ENCODE measurements around the gene SLC37A4.
A peak's percentile ranks its signal among the peaks of the same experiment; 100 is the strongest.
"Not testable (repeated sequence)": the region's sequence is repeated elsewhere in the genome, so short reads cannot be mapped to it uniquely, and the experiment has no call there.

The SLC37A4 gene

DNA sequence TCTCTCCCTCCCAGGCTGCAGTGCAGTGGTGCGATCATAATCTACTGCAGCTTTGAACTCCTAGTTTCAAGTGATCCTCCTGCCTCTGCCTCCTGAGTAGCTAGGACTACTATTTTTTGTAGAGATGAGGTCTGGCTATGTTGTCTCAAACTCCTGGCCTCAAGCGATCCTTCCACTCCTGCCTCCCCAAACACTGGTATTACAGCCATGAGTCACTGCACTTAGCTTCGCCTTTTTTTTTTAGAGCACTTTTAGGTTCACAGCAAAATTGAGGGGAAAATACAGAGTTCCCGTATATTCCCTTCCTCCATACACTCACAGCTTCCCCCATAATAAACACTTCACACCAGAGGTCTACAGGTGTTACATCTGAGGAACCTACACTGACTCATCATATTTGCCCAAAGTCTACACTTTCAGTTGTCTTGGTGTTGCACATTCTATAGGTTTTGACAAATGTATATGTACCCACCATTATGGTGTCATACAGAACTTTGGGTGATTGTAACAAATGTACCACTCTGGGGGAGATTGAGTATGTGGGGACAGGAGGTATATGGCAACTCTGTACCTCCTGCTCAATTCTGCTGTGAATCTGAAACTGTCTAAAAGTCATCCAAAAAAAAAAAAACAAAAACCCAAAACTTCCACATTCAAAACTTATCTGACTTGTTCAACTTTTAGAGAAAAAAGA, 11.3 kb upstream of the SLC37A4 start:
- DNase-seq (ENCODE audit: low read depth in 2 of 2) = no peak

DNA sequence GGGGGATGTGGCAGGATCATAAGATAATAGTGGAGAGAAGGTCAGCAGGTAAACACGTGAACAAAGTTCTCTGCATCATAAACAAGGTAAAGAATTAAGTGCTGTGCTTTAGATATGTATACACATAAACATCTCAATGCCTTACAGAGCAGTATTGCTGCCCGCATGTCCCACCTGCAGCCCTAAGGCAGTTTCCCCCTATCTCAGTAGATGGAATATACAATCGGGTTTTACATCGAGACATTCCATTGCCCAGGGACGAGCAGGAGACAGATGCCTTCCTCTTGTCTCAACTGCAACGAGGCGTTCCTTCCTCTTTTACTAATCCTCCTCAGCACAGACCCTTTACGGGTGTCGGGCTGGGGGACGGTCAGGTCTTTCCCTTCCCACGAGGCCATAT, 8.8 kb upstream of the SLC37A4 start:
- DNase-seq (ENCODE audit: low read depth in 2 of 2) = not testable (repeated sequence)

DNA sequence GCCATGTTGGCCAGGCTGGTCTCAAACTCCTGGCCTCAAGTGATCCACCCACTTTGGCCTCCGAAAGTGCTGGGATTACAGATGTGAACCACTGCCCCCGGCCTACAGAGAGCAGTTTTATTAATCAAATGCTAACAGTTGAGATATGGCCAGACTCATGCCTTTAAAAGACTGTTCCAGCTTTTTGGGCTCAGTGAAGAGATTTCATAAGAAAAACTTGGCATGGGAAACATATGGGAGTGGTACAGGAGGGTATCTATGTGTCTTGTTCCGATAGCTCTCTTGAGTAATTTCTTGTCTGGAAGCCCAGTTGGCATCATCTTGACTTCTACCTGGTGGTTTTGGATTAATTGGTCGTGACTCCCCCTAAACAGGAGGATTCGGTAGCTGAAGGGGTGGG, 8.2 kb upstream of the SLC37A4 start:
- DNase-seq (ENCODE audit: low read depth in 2 of 2) = no peak

DNA sequence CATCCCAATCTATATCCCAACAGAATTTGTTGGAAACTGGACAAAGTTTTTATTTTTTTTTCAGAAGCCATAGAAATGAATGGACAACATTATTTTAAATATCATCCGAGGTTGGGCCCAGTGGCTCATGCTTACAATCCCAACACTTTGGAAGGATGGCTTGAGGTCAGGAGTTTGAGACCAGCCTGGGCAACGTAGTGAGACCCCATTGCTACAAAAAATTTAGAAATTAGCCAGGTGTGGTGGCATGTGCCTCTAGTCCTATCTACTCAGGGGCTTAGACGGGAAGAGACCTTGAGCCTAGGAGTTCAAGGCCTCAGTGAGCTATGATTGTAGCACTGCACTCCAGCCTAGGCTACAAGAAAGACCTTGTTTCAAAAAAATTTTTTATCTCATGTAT, 4.1 kb upstream of the SLC37A4 start:
- DNase-seq (ENCODE audit: low read depth in 2 of 2) = no peak

DNA sequence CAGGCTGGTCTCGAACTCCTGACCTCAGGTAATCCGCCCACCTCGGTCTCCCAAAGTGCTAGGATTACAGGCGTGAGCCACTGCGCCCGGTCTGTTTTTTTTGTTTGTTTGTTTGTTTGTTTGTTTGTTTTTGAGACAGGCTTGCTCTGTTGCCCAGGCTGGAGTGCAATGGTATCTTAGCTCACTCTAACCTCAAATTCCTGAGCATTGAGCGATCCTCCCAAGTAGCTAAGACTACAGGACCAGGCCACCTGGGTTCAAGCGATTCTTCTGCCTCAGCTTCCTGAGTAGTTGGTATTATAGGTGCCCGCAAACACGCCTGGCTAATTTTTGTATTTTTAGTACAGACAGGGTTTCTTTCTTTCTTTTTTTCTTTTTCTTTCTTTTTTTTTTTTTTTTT, 2.7 kb upstream of the SLC37A4 start:
- not testable (repeated sequence) for DNase-seq (ENCODE audit: low read depth in 2 of 2)

DNA sequence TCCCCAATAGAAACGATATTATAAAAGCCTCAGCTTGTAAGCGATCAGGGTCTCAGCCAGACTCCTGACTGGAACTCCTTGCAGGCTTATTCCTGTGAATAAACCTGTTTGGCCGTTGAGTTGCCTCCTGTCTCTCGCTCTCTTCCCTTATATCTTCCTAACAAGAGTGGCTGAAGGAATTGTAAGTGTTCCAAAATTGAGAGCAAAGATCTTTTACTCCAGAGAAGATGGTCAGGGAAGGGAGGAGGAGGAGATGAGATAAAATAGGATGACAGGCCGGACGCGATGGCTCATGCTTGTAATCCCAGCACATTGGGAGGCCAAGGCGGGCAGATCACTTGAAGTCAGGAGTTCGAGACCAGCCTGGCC, 1.2 kb upstream of the SLC37A4 start:
- DNase-seq (ENCODE audit: low read depth in 2 of 2) = no peak

DNA sequence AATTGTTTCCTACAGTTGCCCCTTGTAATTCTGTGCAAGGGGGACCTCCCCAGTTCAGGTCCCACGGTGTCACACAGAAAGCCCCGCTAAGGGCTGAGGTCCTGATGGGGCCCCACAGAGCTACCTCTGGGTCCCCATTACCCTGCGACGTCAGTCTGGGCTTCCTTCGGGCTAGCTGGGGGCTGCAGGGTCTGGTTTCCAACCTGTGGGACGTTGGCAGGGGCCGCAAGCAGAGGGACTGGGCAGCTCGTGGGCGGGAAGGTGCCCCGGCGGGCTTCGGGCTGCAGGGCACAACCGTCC, 698 bp downstream of the SLC37A4 start:
- DNase-seq (ENCODE audit: low read depth in 2 of 2) = no peak

DNA sequence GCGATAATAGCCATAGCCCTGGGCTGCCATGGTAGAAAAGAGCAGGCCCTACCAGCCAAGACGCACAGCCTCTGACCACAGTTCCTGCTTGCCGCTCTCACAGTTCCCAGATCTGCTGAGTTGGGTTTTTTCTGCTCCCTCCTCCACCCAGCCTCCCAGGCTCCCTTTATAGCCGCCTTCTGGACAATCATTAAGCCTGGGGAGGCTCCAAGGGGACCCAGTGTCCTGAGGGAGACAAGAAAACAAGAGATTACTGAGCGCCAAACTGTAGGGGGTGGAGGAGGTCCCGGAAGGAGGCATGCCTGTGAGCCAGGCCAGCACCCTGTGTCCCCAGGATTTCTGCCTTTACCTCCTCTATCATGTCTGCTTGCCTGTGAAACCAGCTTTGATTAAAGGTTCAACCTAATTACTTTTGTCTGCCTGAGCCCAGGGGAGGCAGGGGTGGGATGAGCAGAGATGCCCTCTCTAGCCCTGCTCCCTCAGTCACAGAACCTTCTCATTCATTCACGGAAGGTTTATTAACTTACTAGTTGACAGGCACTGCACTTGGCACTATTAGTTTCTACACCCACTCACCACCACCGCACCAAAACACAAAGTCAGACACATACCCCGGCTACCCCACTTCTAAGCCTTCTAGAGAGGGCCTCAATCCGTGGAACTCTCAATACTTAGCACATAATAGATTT, 1.2 kb downstream of the SLC37A4 start:
- peak in 1 of 2 donors; percentile 27 for DNase-seq (ENCODE audit: low read depth in 2 of 2)

DNA sequence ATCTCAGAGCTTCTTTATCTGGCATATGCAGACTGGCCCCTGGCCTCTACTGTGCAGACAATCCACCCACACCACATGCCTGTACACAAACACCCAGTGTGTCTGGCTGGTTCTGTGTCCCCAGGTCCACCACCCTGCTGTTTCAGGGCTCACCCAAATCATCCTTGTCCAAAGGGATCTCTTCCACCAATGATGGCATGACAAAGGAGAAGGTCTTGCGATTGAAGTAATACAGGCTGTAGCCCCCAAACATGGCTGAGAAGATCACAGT, 1.7 kb downstream of the SLC37A4 start:
- no peak for DNase-seq (ENCODE audit: low read depth in 2 of 2)

DNA sequence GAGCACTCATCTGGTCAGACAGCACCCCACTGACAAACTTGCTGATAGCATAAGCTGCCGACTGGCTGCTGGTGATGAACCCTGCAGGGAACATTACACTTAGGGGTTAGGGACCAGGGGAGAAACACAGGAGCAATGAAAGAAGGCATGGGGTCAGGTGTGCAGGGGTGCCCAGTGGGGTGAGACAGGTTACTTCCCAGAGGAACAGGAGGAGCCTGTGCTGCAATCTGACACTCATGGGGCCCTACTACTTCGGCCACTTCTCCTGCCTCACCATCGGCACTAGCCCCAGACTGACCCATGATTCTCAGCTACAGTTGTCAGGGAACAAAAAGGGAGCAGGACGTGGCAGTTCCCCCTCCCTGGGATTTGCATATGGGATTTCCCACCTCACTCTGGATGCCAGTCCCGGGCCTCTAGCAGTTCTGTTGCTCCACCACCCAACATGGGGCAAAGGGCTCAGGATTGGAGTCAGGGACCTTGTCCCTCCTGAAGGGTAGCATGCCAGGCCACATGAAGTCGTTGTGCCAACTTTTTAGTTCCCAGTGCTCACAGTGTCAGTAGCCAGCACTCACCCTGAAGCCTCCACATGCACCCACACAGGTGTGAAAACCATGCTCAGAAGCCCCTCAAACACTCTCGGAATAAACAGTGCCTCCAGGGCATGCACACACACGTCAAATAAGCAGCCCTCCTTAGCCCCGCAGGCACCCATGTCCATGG, 2.2 kb downstream of the SLC37A4 start:
- no peak for DNase-seq (ENCODE audit: low read depth in 2 of 2)

DNA sequence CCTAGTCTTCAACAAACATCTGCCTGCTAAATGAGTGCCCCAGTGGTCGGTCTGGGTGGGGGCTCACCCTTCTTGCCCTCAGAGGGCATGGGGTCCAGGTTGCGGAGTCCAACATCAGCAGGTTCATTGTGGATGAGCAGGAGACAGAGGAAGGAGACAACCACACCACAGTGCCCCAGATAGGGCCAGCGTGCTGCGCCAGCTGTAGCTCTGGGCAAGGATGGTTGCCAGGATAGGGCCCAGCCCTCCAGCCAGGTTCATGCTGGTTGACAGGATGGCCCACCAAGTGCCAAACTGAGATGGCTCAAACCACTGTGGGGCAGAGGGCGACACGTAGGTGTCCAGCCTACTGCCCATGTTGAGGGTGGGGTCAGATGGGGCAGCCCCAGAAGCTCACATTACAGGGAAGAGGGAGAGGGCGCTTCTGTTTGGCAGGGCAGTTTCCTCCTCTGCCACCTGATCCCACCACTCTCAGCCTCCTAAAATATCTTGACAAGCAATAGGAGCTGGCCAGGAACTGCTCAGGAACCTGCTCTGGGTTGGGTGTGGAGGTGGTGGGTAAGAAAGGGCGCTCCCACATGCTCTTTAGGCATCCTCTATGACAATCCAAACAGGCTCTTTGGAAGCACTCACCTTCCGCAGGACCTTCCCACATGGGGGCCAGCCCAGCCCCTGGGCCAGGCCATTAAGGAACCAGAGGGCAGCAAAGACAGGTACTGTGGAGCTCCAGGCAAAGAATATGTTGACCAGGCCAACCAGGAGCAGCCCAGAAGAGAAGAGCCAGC, 2.9 kb downstream of the SLC37A4 start:
- DNase-seq (ENCODE audit: low read depth in 2 of 2) = no peak

DNA sequence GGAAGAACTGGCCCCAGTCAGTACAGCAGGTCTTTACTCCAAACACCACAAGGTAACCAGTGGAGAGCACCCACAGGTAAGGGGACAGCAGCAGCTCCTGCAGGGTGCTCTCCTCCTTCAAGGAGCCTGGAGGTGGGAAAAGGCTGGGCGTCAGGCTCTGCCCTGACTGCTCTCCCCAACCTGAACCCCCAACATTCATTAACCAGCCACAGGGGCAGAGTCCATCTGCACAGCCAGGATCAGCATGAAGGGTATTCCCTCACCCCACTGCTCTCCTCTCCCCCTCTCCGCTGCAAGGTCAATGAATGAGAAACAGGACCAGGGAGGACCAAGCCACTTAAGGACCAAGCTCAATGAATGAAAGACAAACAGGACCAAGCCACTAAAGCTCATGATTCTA, 3.7 kb downstream of the SLC37A4 start:
- no peak for DNase-seq (ENCODE audit: low read depth in 2 of 2)

DNA sequence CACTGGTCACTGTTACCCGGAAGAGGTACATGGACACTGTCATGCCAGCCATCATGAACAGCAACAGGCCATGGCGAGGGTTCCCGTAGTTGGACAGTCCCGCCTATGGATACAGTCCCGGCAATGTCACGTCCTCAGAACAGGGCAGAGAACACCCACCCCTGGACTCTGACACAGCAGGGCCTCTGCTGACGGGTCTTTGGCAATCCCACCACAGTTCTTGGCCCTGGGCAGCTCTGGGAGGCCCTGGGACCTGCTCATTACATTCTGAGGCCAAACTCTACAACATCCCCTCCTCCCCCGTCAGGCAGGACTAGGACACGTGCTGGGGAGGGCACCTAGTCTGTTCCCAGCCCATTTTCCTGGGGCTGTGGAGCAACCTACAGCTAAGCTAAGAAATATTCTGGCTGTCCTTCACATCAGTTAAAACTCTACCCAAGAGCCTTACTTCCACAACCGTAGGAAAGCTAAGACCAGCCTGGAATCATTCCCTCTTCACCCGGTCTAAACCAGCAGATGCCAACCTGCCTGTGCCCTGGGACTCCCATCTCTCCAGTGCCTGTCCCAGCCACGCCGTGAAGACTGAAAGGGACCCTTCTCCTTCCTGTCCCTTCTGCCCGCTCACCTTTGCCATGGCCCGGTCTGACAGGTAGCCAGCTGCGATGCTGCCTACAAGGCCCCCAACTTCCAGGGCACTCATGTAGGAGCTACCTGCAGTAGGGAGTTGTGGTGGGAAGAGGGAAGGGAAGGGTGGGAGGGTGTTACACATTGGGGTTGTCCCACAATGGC, 4.5 kb downstream of the SLC37A4 start:
- no peak for DNase-seq (ENCODE audit: low read depth in 2 of 2)

DNA sequence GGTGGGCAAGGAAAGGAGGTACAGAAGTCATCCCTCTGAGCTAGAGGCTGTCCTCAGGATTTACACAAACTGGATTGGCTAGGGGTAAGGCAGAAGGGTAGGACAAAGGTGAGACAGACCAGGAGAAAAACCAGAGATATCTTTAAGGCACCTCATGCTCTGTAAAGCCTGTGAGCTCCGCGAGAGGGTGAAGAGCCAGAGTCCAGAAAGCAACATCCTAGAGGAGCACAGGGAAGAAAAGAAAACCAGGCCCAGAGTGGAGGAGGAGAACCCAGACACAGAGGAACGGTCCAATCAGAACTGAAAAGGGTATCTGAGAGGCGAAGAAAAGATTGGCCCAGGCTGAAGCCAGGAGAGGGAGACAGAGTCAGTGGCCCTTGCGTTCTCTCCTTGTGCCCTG, 5.1 kb downstream of the SLC37A4 start:
- no peak for DNase-seq (ENCODE audit: low read depth in 2 of 2)

DNA sequence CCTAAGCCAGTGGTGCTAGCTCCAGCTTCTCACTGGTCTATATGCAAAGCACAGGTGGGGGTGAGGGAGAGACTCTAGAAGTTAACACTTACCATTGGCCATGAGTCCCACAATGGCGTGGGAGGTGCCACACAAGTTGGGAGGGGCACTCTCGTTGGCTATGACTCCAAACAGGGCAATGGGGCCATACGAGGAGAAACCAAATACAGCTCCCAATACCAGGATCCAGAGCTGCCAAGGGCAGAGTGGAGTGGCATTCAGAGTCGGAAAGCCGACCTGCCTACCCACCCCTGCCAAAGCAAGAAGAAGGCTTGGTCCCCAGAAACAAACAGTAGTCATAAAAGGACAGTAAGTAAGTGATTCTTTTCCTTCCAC, 5.6 kb downstream of the SLC37A4 start:
- no peak for DNase-seq (ENCODE audit: low read depth in 2 of 2)

DNA sequence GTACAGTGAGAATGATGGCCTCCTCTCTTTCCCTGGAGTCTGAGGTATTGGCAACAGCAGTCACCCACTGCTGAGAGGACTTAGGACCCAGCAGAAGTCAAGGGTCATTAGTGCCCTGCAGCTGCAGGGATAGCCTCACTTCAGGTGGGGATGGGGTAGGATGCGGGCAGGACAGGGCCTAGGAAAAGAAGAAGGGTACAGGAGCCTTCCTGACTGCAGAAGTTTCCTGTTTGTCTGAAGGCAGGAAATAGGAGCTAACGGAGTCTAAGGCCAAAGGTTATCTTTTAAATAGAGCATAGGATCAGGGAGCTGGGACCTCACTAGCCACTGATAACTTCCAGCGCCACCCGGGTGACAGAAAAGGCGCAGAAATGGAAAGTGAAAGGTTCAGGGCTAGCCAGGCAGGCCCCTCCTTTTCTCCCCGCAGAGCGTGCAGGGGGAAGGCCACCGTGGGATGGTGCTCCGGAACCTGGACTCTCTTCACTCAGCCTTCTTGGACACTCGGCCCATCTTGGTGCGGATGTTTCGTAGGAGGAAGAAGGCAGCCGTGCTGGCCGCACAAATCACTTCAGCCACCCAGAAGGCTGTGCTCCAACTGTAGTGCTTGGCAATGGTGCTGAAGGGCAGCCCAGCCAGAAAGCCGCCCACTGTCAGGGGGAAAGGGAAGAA, 6.1 kb downstream of the SLC37A4 start:
- DNase-seq (ENCODE audit: low read depth in 2 of 2) = no peak

DNA sequence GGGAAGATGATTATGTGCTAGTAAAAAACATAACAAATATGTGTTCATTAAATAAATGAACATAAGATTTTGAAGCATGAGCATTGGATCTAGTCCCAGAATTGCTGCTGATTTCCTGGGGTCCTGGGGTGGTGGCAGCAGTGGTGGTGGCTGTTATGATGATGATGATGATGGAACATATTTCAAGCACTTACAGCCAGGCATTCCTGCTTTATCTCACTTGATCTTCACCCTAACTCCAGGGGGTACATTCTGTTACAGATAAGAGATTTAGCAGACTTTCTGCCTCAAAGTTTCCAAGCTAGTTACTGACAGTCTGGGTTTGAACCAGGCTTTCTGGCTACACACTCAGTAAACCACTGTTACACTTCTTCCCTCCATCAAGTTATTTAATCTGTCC, 6.9 kb downstream of the SLC37A4 start:
- no peak for DNase-seq (ENCODE audit: low read depth in 2 of 2)

DNA sequence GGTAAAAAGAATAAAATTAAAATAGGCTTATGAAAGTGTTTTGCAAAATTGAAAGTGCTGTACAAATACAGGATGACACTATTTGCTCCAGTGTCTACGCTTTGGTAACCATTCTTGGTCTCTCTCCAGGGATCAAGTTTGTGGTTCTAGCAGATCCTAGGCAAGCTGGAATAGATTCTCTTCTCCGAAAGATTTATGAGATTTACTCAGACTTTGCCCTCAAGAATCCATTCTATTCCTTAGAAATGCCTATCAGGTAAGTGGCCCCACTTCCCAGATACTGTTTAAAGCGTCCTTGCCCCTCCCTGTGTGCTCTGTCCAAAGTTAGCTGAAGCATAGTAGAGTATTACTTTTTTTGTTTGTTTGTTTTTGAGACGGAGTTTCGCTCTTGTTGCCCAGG, 9.0 kb downstream of the SLC37A4 start:
- DNase-seq (ENCODE audit: low read depth in 2 of 2) = no peak

DNA sequence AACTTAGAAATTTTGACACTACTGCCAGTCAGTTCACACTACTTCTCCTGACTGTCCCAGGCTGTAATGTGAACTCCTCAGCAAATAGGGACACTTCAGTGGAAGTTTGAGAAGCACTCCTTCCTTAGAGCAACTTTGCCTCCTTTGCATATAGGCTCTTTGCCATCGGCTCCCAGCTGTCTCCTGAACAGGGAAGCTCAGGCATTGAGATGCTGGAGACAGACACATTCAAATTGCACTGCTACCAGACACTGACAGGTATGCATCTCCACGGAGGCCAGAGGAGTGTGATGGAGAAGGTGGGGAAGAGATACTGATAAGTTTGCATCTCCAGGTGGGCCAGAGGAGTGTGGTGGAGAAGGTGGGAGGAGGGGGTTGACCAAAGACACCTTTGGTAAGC, 10.7 kb downstream of the SLC37A4 start:
- no peak for DNase-seq (ENCODE audit: low read depth in 2 of 2)

DNA sequence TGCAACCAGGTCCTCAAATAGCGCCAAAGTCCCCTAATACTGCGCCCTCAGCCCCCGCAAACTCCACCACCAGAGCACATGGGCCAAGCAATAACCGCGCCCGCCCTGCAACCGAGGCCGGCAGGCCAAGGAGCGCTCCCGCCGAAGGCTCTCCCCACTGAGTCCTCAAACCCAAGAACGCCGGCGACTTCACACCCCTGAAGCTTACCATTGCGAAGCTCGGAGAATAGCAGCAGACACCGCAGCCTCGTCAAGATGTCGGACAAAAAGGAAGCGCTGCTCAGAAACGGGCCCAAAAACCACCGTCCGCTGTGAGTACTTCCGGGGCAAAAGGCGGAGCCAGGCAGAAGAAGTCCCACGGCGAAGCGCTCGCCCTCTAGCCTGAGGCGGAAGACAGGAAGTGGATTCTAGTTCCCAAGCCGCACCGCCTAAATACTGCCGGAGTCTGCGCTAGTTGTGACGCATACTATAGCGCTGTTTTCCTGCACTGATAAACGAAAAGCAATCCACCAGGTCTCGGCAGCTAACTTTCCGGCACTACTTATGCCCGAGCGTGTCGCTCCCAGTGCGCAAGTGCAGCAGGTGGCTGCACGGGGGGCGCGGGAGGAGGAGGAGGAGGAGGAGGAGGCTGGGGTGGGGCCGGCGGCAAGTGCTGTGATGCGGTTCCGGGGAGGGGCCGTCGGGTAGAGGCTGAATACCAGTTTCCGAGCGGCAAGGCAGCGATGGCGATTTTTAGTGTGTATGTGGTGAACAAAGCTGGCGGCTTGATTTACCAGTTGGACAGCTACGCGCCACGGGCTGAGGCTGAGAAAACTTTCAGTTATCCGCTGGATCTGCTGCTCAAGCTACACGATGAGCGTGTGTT, 12.4 kb downstream of the SLC37A4 start, which contains the start of the genes RPS25 and TRAPPC4:
RPS25 (minus strand) TSS at position 270 of the 865 bp plus-strand sequence; CDS start at position 211, 59 bp downstream.
TRAPPC4 (plus strand) TSS at position 693 of the 865 bp plus-strand sequence; CDS start at position 723, 30 bp downstream.
- peak; percentile 92 for DNase-seq (ENCODE audit: low read depth in 2 of 2)
